K562 (cell line): ENCODE measurements around the gene YPEL1. TPM values are rescaled to one million over a fixed set of nuclear protein-coding genes. Genes with fewer than 3 reads are reported as not detected.

ENCODE experiments used
- C11orf30 ChIP-seq: fragments of 450-650 bp; IDR thresholded peaks from 2 replicates; pipeline ENCODE4 v1.6.1; 2016; ENCODE audit warnings: low read depth, mild to moderate bottlenecking
- CBX5 ChIP-seq: IDR thresholded peaks from 2 replicates; pipeline ENCODE4 v1.6.1; 2014; ENCODE audit warnings: low read depth, borderline replicate concordance
- GABPB1 ChIP-seq: sonication (generic); formaldehyde crosslinking; IDR thresholded peaks from 2 replicates; pipeline ENCODE4 v1.8.0; 2022; ENCODE audit warnings: mild to moderate bottlenecking, missing genetic modification reagents
- HLTF ChIP-seq: fragments of 450-650 bp; IDR thresholded peaks from 2 replicates; pipeline ENCODE4 v1.6.1; 2016
- JUND ChIP-seq, 2 experiments: IDR thresholded peaks; 2 replicates in 1 of 2; 3 replicates in 1 of 2; pipeline ENCODE4 v1.6.1; 2011; ENCODE audit warnings: borderline replicate concordance in 2 of 2, low read depth in 2 of 2, low read length in 2 of 2, improper control_type of control experiment in 1 of 2, missing biosample characterization in 1 of 2, missing genetic modification characterization in 1 of 2, missing genetic modification reagents in 1 of 2
- MECOM ChIP-seq: fragments of 250-450 bp; sonication (Bioruptor Pico); IDR thresholded peaks from 2 replicates; pipeline ENCODE4 v1.8.0; 2022; ENCODE audit warnings: inconsistent platforms
- NBN ChIP-seq: fragments of 450-650 bp; IDR thresholded peaks from 2 replicates; pipeline ENCODE4 v1.6.1; 2016; ENCODE audit warnings: low read depth, mild to moderate bottlenecking
- NONO ChIP-seq, 2 experiments: fragments of 200-400 bp in 1 of 2; fragments of 450-650 bp in 1 of 2; formaldehyde crosslinking in 1 of 2; IDR thresholded peaks; 2 replicates each; pipeline ENCODE4 v1.6.1; 2017; ENCODE audit warnings: low read depth in 2 of 2, mild to moderate bottlenecking in 2 of 2, moderate library complexity in 2 of 2, low read length in 1 of 2
- NR1H2 ChIP-seq: sonication (generic); formaldehyde crosslinking; IDR thresholded peaks from 2 replicates; pipeline ENCODE4 v1.4.0; 2020; ENCODE audit warnings: mild to moderate bottlenecking, missing genetic modification reagents
- PHF20 ChIP-seq: fragments of 450-650 bp; IDR thresholded peaks from 2 replicates; pipeline ENCODE4 v1.6.1; 2018; ENCODE audit not compliant: partially characterized antibody
- PTBP1 ChIP-seq: fragments of 200-400 bp; formaldehyde crosslinking; IDR thresholded peaks from 2 replicates; pipeline ENCODE4 v1.6.1; 2017; ENCODE audit warnings: low read depth, low read length
- RBFOX2 ChIP-seq: fragments of 200-400 bp; formaldehyde crosslinking; IDR thresholded peaks from 2 replicates; pipeline ENCODE4 v1.6.1; 2017; ENCODE audit warnings: low read depth, mild to moderate bottlenecking, low read length, moderate library complexity
- TRIM24 ChIP-seq, 2 experiments: fragments of 450-650 bp; IDR thresholded peaks; 2 replicates each; pipeline ENCODE4 v1.6.1; 2016
- ZFPM2 ChIP-seq: fragments of 250-450 bp; sonication (Bioruptor Pico); IDR thresholded peaks from 2 replicates; pipeline ENCODE4 v1.5.1; 2022; ENCODE audit warnings: mild to moderate bottlenecking
- ZNF146 ChIP-seq: IDR thresholded peaks from one replicate; pipeline ENCODE4 v1.6.1; 2018; ENCODE audit warnings: missing compliant biosample characterization; ENCODE audit not compliant: unreplicated experiment
- polyA plus RNA-seq, 8 experiments: library from polyadenylated mRNA; depleted of rRNA in 4 of 8; stranded (reverse) in 5 of 8; unstranded in 3 of 8; fragments of >200 nt; fragmentation: Nextera tagmentation in 2 of 8; fragmentation: Illumina TruSeq in 1 of 8; extraction: Ambion mirVana in 2 of 8; extraction: Trizol in 1 of 8; gene quantifications; 2 replicates each; pipeline versions ENCODE4 v1.2.1 to v1.2.3, GENCODE V29; 2011 to 2014; ENCODE audit warnings: inconsistent platforms in 1 of 8, missing spikeins in 1 of 8
- total RNA-seq, 7 experiments: library from RNA; depleted of rRNA in 6 of 7; stranded (reverse); fragments of >200 nt in 6 of 7; fragmentation: Illumina TruSeq in 2 of 7; extraction: Trizol in 2 of 7; gene quantifications; 2 replicates each; pipeline versions ENCODE4 v1.2.1 to v1.2.3, GENCODE V29; 2011 to 2021; ENCODE audit warnings: low replicate concordance in 1 of 7
- TF ChIP-seq, protein P1 (sequence below): IDR thresholded peaks from 2 replicates; pipeline ENCODE4 v1.6.1; 2014; ENCODE audit warnings: antibody characterized with exemption
- TF ChIP-seq, protein P2 (sequence below): fragments of 250-450 bp; sonication (Bioruptor Pico); IDR thresholded peaks from 2 replicates; pipeline ENCODE4 v1.6.1; 2021; ENCODE audit warnings: mild to moderate bottlenecking
- TF ChIP-seq, protein P3 (sequence below): fragments of 200-800 bp; sonication (Bioruptor generic); IDR thresholded peaks from 2 replicates; pipeline ENCODE4 v1.6.1; 2017; ENCODE audit warnings: missing genetic modification characterization, missing compliant biosample characterization
- TF ChIP-seq, protein P4 (sequence below): fragments of 250-450 bp; sonication (Bioruptor Pico); IDR thresholded peaks from 2 replicates; pipeline ENCODE4 v1.4.0; 2020; ENCODE audit warnings: borderline replicate concordance
- TF ChIP-seq, protein P5 (sequence below): fragments of 250-450 bp; sonication (Bioruptor Pico); IDR thresholded peaks from 2 replicates; pipeline ENCODE4 v1.5.0; 2020; ENCODE audit warnings: mild to moderate bottlenecking
- TF ChIP-seq, protein P6 (sequence below): fragments of 250-450 bp; sonication (Bioruptor Pico); IDR thresholded peaks from 2 replicates; pipeline ENCODE4 v1.5.0; 2020; ENCODE audit warnings: mild to moderate bottlenecking, borderline replicate concordance

Gene YPEL1
- total and polyA plus RNA-seq, 9 of the 15 experiments (the other 6 are each of a cell fraction or from before 2014, with no cell fraction given): 0.07 to 2.2 (median 0.46) TPM

DNA sequence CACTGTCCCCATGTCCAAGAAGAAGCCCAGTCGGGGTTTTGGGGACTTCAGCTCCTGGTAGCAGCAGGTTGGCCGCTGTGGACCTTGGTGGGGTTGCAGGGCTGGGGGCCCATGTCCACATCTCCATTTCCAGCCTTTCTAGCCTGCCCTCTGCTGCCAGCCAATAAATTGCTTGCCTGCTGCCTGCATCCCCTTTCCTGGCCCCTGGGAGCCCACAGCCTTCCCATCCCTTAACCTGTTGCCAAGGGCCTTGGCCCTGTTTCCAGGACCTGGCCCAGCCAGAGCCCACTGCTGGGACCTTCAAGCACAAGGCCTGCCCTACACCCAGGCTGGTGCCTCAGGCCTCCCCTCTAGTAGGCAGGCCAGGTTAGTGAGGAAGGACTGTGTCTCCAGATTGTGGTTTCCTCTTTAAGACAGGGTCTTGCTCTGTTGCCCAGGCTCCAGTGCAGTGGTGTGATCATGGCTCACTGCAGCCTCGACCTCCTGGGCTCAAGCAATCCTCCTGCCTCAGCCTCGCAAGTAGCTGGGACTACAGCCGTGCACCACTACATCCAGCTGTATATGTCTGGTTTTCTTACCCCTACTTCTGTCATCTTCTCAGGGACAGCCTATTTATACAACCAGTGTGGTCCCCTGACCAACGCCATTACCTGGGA is 40.0 kb downstream of the YPEL1 start (continued):
- TF ChIP-seq, protein P1, sequence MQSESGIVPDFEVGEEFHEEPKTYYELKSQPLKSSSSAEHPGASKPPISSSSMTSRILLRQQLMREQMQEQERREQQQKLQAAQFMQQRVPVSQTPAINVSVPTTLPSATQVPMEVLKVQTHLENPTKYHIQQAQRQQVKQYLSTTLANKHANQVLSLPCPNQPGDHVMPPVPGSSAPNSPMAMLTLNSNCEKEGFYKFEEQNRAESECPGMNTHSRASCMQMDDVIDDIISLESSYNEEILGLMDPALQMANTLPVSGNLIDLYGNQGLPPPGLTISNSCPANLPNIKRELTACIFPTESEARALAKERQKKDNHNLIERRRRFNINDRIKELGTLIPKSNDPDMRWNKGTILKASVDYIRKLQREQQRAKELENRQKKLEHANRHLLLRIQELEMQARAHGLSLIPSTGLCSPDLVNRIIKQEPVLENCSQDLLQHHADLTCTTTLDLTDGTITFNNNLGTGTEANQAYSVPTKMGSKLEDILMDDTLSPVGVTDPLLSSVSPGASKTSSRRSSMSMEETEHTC: no peak
- TF ChIP-seq TRIM24 (IDR thresholded peaks at IDR 0.05) (no peak), CBX5 (no peak), C11orf30 (no peak), ZNF146 (CRISPR knock-in tag) (no peak), PHF20 (no peak), HLTF (no peak), JUND (IDR thresholded peaks at IDR 0.05; ENCODE audit: borderline replicate concordance, low read depth, low read length) (no peak), JUND (tag; IDR thresholded peaks at IDR 0.05; ENCODE audit: borderline replicate concordance, low read depth, low read length) (no peak), NONO (IDR thresholded peaks at IDR 0.05; ENCODE audit: low read depth in 2 of 2, low read length in 1 of 2) (no peak), NR1H2 (no peak), GABPB1 (CRISPR knock-in tag) (no peak), ZFPM2 (CRISPR knock-in tag) (no peak), PTBP1 (no peak), RBFOX2 (no peak), MECOM (CRISPR knock-in tag) (no peak), NBN (no peak)
- TF ChIP-seq, protein P2, sequence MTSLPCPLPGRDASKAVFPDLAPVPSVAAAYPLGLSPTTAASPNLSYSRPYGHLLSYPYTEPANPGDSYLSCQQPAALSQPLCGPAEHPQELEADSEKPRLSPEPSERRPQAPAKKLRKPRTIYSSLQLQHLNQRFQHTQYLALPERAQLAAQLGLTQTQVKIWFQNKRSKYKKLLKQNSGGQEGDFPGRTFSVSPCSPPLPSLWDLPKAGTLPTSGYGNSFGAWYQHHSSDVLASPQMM (CRISPR knock-in tag): no peak
- TF ChIP-seq, protein P3, sequence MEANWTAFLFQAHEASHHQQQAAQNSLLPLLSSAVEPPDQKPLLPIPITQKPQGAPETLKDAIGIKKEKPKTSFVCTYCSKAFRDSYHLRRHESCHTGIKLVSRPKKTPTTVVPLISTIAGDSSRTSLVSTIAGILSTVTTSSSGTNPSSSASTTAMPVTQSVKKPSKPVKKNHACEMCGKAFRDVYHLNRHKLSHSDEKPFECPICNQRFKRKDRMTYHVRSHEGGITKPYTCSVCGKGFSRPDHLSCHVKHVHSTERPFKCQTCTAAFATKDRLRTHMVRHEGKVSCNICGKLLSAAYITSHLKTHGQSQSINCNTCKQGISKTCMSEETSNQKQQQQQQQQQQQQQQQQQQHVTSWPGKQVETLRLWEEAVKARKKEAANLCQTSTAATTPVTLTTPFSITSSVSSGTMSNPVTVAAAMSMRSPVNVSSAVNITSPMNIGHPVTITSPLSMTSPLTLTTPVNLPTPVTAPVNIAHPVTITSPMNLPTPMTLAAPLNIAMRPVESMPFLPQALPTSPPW (CRISPR knock-in tag): no peak
- TF ChIP-seq, protein P4, sequence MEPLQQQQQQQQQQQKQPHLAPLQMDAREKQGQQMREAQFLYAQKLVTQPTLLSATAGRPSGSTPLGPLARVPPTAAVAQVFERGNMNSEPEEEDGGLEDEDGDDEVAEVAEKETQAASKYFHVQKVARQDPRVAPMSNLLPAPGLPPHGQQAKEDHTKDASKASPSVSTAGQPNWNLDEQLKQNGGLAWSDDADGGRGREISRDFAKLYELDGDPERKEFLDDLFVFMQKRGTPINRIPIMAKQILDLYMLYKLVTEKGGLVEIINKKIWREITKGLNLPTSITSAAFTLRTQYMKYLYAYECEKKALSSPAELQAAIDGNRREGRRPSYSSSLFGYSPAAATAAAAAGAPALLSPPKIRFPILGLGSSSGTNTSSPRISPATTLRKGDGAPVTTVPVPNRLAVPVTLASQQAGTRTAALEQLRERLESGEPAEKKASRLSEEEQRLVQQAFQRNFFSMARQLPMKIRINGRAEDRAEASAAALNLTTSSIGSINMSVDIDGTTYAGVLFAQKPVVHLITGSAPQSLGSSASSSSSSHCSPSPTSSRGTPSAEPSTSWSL (CRISPR knock-in tag): no peak
- TF ChIP-seq, protein P5, sequence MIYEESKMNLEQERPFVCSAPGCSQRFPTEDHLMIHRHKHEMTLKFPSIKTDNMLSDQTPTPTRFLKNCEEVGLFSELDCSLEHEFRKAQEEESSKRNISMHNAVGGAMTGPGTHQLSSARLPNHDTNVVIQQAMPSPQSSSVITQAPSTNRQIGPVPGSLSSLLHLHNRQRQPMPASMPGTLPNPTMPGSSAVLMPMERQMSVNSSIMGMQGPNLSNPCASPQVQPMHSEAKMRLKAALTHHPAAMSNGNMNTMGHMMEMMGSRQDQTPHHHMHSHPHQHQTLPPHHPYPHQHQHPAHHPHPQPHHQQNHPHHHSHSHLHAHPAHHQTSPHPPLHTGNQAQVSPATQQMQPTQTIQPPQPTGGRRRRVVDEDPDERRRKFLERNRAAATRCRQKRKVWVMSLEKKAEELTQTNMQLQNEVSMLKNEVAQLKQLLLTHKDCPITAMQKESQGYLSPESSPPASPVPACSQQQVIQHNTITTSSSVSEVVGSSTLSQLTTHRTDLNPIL (CRISPR knock-in tag): no peak
- TF ChIP-seq, protein P6, sequence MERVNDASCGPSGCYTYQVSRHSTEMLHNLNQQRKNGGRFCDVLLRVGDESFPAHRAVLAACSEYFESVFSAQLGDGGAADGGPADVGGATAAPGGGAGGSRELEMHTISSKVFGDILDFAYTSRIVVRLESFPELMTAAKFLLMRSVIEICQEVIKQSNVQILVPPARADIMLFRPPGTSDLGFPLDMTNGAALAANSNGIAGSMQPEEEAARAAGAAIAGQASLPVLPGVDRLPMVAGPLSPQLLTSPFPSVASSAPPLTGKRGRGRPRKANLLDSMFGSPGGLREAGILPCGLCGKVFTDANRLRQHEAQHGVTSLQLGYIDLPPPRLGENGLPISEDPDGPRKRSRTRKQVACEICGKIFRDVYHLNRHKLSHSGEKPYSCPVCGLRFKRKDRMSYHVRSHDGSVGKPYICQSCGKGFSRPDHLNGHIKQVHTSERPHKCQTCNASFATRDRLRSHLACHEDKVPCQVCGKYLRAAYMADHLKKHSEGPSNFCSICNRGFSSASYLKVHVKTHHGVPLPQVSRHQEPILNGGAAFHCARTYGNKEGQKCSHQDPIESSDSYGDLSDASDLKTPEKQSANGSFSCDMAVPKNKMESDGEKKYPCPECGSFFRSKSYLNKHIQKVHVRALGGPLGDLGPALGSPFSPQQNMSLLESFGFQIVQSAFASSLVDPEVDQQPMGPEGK (CRISPR knock-in tag): no peak
